Measurements from ENCODE around the gene TRIM2. TPM values are rescaled to one million over a fixed set of nuclear protein-coding genes. Genes with fewer than 3 reads are reported as not detected.

Gene TRIM2
- polyA plus RNA-seq, 1 donor (not counting 4 experiments of a cell fraction or from before 2014, with no cell fraction given), result 10.6 TPM

DNA sequence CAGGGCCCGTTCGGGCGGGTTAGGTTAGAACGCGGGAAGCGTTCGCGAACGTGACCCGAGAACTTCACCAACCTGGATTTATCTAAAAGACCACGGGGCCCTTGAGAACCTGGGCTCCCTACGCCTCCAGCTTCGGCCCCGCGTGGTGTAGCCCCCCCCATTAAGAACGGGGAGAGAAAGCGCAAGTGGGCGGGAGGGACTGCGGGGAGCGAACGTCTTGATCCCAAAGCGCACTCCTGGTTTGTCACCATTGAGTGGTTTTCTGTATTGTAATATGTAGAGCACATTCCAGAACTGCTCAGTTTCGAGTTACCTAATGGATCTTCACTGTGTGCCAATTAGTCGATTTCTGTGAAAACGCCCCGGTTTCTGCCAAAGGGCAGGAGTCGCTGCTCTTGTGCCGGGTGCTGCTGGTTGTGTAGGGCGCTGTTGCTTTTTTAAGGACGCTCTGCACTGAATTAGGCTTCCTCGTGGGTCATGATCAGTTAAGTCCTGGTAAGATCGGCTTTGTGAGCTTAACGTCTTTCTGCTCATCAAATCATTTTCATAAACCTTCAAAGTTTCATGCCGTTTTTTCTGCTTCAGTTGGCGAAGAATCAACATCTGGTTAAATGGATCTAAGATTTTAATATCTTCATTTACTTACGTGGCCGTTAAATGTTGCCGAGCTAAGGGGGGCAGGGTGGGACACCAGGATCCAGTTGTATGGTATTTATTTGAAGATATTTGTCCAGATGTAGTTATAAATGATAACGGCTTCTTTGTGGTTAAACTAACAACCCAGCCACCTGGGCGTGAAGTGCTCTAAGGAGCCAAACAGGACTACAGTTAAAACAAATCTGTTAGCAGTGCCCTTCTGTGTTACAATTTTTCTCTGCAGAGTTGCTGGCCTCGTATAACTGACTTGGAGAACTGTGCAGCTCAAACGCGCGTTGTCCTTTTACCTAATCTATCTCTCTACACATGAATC lies 141.1 kb downstream of the TRIM2 start:
- no peaks in the 10 kb centered on the region for H3K9me1 ChIP-seq (ENCODE audit: control insufficient read depth, extremely low read depth, insufficient read depth, low read length)
- H3K4me3 ChIP-seq (ENCODE audit: control insufficient read depth in 2 of 3, extremely low read depth in 1 of 3, insufficient read depth in 2 of 3, low read depth in 1 of 3, low read length in 3 of 3), result peak overlapping the region; percentile 69 to 94 (median 83)
- peaks cover 12% of the 10 kb centered on the region for H3K79me2 ChIP-seq (ENCODE audit: control insufficient read depth, insufficient read depth, low read length)
- H3K36me3 ChIP-seq (ENCODE audit: control insufficient read depth in 2 of 2, extremely low read depth in 1 of 2, insufficient read depth in 2 of 2, low read length in 2 of 2), result no peaks in the 10 kb centered on the region
- peak overlapping the region; percentile 86 for H3K9ac ChIP-seq (ENCODE audit: control insufficient read depth, extremely low read depth, insufficient read depth, low read length)
- peaks cover 15% of the 10 kb centered on the region for H3K4me1 ChIP-seq (ENCODE audit: control insufficient read depth, extremely low read depth, insufficient read depth, low read length)
- H2AFZ ChIP-seq (ENCODE audit: control insufficient read depth, low read length), result peak overlapping the region; percentile 97
- dilution Hi-C loops (cut with MboI; ENCODE audit: extremely low pct_ligation_motif_present, low sequenced_read_pairs), result no loop called here
- peak overlapping the region; percentile 77 for H3K27ac ChIP-seq (ENCODE audit: control insufficient read depth, insufficient read depth, low read length)
- H3K4me2 ChIP-seq (ENCODE audit: control insufficient read depth, extremely low read depth, insufficient read depth, low read depth, low read length), result peak overlapping the region; percentile 98
- TF ChIP-seq, protein P1, sequence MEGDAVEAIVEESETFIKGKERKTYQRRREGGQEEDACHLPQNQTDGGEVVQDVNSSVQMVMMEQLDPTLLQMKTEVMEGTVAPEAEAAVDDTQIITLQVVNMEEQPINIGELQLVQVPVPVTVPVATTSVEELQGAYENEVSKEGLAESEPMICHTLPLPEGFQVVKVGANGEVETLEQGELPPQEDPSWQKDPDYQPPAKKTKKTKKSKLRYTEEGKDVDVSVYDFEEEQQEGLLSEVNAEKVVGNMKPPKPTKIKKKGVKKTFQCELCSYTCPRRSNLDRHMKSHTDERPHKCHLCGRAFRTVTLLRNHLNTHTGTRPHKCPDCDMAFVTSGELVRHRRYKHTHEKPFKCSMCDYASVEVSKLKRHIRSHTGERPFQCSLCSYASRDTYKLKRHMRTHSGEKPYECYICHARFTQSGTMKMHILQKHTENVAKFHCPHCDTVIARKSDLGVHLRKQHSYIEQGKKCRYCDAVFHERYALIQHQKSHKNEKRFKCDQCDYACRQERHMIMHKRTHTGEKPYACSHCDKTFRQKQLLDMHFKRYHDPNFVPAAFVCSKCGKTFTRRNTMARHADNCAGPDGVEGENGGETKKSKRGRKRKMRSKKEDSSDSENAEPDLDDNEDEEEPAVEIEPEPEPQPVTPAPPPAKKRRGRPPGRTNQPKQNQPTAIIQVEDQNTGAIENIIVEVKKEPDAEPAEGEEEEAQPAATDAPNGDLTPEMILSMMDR (optimal IDR thresholded peaks at IDR 0.05 in 1 of 3, IDR thresholded peaks at IDR 0.05 in 1 of 3, conservative IDR thresholded peaks at IDR 0.05 in 1 of 3; ENCODE audit: extremely low read depth in 1 of 3, insufficient read depth in 2 of 3, low read length in 3 of 3), result peak in 1 of 3 experiments; percentile 16
- TF ChIP-seq EZH2 (IDR thresholded peaks at IDR 0.05; ENCODE audit: low read length), result no peak
- H4K20me1 ChIP-seq (ENCODE audit: control insufficient read depth, extremely low read depth, insufficient read depth, low read length), result no peaks in the 10 kb centered on the region
- FAIRE-seq, result peak; percentile 43
- no peaks in the 10 kb centered on the region for H3K27me3 ChIP-seq (ENCODE audit: control insufficient read depth, extremely low read depth, insufficient read depth, low read length)
- H3K9me3 ChIP-seq (ENCODE audit: control insufficient read depth, low read depth, low read length), result no peaks in the 10 kb centered on the region
- no peak for DNase-seq (ENCODE audit: low read depth, low spot score)

DNA sequence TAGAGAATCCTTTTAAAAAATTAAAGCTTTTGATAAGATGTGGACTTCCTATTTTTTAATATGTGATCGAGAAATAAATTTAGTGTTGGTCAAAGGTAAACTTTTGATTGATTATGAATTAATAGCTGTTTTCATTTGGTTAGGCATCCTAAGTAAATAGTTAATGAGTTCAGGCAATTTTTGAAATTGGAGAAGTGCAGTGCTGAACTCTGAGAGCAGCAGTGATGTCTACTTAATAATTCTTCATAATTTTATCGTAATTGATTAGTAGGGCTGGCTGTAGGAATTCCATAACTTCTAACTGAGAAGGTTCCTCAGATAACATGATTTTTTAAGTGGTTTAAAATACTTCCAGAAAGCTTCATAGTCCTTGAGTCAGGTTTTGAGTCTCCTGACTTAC lies 141.8 kb downstream of the TRIM2 start:
- no peaks in the 10 kb centered on the region for H3K36me3 ChIP-seq (ENCODE audit: control insufficient read depth in 2 of 2, extremely low read depth in 1 of 2, insufficient read depth in 2 of 2, low read length in 2 of 2)
- TF ChIP-seq EZH2 (IDR thresholded peaks at IDR 0.05; ENCODE audit: low read length), result no peak
- TF ChIP-seq, protein P1 (optimal IDR thresholded peaks at IDR 0.05 in 1 of 3, IDR thresholded peaks at IDR 0.05 in 1 of 3, conservative IDR thresholded peaks at IDR 0.05 in 1 of 3; ENCODE audit: extremely low read depth in 1 of 3, insufficient read depth in 2 of 3, low read length in 3 of 3), result no peak
- H3K79me2 ChIP-seq (ENCODE audit: control insufficient read depth, insufficient read depth, low read length), result peaks cover 12% of the 10 kb centered on the region
- no peaks in the 10 kb centered on the region for H3K9me1 ChIP-seq (ENCODE audit: control insufficient read depth, extremely low read depth, insufficient read depth, low read length)
- DNase-seq (ENCODE audit: low read depth, low spot score) (no peak), FAIRE-seq (no peak)
- peak overlapping the region in 2 of 3 experiments; percentile 83 to 94 for H3K4me3 ChIP-seq (ENCODE audit: control insufficient read depth in 2 of 3, extremely low read depth in 1 of 3, insufficient read depth in 2 of 3, low read depth in 1 of 3, low read length in 3 of 3)
- dilution Hi-C loops (cut with MboI; ENCODE audit: extremely low pct_ligation_motif_present, low sequenced_read_pairs), result no loop called here
- H3K9ac ChIP-seq (ENCODE audit: control insufficient read depth, extremely low read depth, insufficient read depth, low read length), result peak overlapping the region; percentile 86
- H3K27ac ChIP-seq (ENCODE audit: control insufficient read depth, insufficient read depth, low read length), result no peak overlapping the region
- H2AFZ ChIP-seq (ENCODE audit: control insufficient read depth, low read length), result no peak overlapping the region
- H3K27me3 ChIP-seq (ENCODE audit: control insufficient read depth, extremely low read depth, insufficient read depth, low read length), result no peaks in the 10 kb centered on the region
- no peaks in the 10 kb centered on the region for H4K20me1 ChIP-seq (ENCODE audit: control insufficient read depth, extremely low read depth, insufficient read depth, low read length)
- peaks cover 15% of the 10 kb centered on the region for H3K4me1 ChIP-seq (ENCODE audit: control insufficient read depth, extremely low read depth, insufficient read depth, low read length)
- peak overlapping the region; percentile 98 for H3K4me2 ChIP-seq (ENCODE audit: control insufficient read depth, extremely low read depth, insufficient read depth, low read depth, low read length)
- H3K9me3 ChIP-seq (ENCODE audit: control insufficient read depth, low read depth, low read length), result no peaks in the 10 kb centered on the region
